HG02798 (cell line): Measurements from ENCODE around the gene KHK.

ENCODE experiments used
- ATAC-seq: cut with Tn5 transposase; IDR thresholded peaks from one replicate; pipeline ENCODE4 v1.9.1; 2021; ENCODE audit warnings: mild to moderate bottlenecking; ENCODE audit not compliant: unreplicated experiment, poor library complexity

The KHK gene

GRCh38 chr2:27147935-27148334 is 61.4 kb downstream of the KHK start:
- ATAC-seq = no peak

GRCh38 chr2:27148801-27149439 is 62.3 kb downstream of the KHK start, which contains the start of gene TCF23:
Gene TCF23 (plus strand): TSS chr2:27149004. CDS start chr2:27149134, 130 bp downstream.
- no peak for ATAC-seq

DNA sequence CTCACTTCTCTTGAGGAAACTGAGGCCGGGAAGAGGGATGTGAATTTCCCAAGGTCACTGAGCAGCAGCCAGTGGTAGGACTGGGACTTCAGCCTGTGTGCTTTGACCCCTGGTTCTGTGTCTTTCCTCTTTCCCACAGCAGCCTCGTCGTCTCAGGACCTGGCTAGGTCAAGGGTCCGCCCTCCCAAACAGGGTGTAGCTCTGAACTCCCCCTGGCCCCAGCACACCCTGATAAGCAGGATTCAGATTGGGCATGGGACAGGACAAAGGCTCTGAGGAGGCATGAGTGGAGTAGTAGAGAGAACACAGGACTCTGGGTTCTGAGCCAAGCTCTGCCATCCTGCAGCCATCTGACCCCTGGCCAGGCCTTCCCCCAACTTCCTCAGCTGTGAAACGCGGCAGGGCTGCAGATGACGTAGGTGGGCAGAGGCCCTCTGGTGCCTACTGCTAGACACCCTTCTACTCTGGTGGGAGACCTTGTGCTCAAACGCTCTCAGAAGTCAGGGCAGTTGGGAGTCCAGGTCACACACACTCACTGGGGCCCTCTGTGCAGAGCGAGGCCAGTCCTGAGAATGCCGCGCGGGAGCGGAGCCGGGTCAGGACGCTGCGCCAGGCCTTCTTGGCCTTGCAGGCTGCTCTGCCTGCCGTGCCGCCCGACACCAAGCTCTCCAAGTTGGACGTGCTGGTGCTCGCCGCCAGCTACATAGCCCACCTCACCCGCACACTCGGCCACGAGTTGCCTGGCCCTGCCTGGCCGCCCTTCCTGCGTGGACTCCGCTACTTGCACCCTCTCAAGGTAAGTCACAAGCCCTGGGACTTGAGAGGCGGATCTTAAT is 63.2 kb downstream of the KHK start:
- ATAC-seq = no peak
